ENCODE results near the gene SENP8.

The SENP8 gene

DNA sequence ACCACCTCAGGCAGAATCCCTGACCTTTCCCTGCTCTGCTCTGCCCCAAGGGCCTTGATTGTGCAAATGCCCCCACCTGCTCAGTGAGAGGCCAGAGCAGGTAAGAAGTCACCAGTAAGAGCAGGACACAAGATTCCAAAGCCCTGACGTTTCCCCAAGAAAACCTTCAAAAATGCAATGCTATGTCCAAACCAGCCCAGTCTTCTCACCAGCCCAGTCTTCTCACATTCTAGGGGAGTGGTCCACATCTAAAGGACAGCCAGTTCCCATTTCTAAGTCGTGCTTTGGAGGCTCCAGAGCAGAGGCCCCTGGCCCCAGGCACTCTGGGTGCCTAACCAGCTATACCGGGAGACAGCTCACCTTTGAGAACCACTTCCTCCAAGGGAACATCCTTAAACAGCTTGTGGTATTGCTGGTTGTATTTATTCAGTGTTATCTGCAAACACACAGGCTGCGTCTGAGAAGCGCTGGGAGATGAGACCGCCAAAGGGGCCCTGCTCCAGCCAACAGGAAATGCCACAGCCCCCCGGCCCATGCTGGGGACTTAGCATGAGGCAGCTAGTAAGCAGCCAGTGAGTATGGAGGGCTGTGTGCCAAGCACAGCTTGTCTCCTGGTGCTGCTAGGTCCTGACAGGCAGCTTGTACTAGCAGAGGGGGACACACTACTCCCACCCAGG, 50.1 kb downstream of the SENP8 start:
- H2AFZ ChIP-seq (ENCODE audit: low read depth) = no peak overlapping the region
- H3K4me2 ChIP-seq = no peak overlapping the region
- no peaks in the 10 kb centered on the region for H3K36me3 ChIP-seq (ENCODE audit: insufficient read depth)
- TF ChIP-seq, protein P1, sequence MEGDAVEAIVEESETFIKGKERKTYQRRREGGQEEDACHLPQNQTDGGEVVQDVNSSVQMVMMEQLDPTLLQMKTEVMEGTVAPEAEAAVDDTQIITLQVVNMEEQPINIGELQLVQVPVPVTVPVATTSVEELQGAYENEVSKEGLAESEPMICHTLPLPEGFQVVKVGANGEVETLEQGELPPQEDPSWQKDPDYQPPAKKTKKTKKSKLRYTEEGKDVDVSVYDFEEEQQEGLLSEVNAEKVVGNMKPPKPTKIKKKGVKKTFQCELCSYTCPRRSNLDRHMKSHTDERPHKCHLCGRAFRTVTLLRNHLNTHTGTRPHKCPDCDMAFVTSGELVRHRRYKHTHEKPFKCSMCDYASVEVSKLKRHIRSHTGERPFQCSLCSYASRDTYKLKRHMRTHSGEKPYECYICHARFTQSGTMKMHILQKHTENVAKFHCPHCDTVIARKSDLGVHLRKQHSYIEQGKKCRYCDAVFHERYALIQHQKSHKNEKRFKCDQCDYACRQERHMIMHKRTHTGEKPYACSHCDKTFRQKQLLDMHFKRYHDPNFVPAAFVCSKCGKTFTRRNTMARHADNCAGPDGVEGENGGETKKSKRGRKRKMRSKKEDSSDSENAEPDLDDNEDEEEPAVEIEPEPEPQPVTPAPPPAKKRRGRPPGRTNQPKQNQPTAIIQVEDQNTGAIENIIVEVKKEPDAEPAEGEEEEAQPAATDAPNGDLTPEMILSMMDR (conservative IDR thresholded peaks at IDR 0.05; ENCODE audit: low read depth, low read length) = no peak
- H3K27ac ChIP-seq = no peak overlapping the region
- H3K27me3 ChIP-seq (ENCODE audit: insufficient read depth, low read depth) = no peaks in the 10 kb centered on the region
- no peak overlapping the region for H3K4me3 ChIP-seq (IDR thresholded peaks at IDR 0.05; ENCODE audit: insufficient read depth, low read depth, low read length)
- H3K9ac ChIP-seq = no peak overlapping the region
- no peaks in the 10 kb centered on the region for H3K4me1 ChIP-seq (ENCODE audit: low read depth, poor library complexity, severe bottlenecking)
- no peaks in the 10 kb centered on the region for H4K20me1 ChIP-seq (ENCODE audit: insufficient read depth)
- no peaks in the 10 kb centered on the region for H3K79me2 ChIP-seq (ENCODE audit: insufficient read depth, low read depth)

- Histone ChIP-seq H4K20me1 (ENCODE audit: insufficient read depth) (no peaks in the 10 kb centered on the region), H3K36me3 (ENCODE audit: insufficient read depth) (no peaks in the 10 kb centered on the region), H3K79me2 (ENCODE audit: insufficient read depth, low read depth) (no peaks in the 10 kb centered on the region), H3K4me2 (no peak overlapping the region), H3K27me3 (ENCODE audit: insufficient read depth, low read depth) (no peaks in the 10 kb centered on the region), H3K4me3 (IDR thresholded peaks at IDR 0.05; ENCODE audit: insufficient read depth, low read depth, low read length) (no peak overlapping the region), H3K4me1 (ENCODE audit: low read depth, poor library complexity, severe bottlenecking) (no peaks in the 10 kb centered on the region), H2AFZ (ENCODE audit: low read depth) (no peak overlapping the region), H3K9ac (no peak overlapping the region), H3K27ac (no peak overlapping the region)
- TF ChIP-seq, protein P1 (conservative IDR thresholded peaks at IDR 0.05; ENCODE audit: low read depth, low read length) = no peak
These were observed 50.6 kb downstream of the SENP8 start for GRCh38 chr15:72168808-72169190.

GRCh38 chr15:72169236-72169920, 51.2 kb downstream of the SENP8 start:
- Histone ChIP-seq H3K79me2 (ENCODE audit: insufficient read depth, low read depth) (no peaks in the 10 kb centered on the region), H4K20me1 (ENCODE audit: insufficient read depth) (no peaks in the 10 kb centered on the region), H3K9ac (no peak overlapping the region), H3K36me3 (ENCODE audit: insufficient read depth) (no peaks in the 10 kb centered on the region), H3K4me2 (no peak overlapping the region), H3K4me1 (ENCODE audit: low read depth, poor library complexity, severe bottlenecking) (no peaks in the 10 kb centered on the region), H3K4me3 (IDR thresholded peaks at IDR 0.05; ENCODE audit: insufficient read depth, low read depth, low read length) (no peak overlapping the region), H2AFZ (ENCODE audit: low read depth) (no peak overlapping the region), H3K27me3 (ENCODE audit: insufficient read depth, low read depth) (no peaks in the 10 kb centered on the region), H3K27ac (no peak overlapping the region)
- TF ChIP-seq, protein P1 (conservative IDR thresholded peaks at IDR 0.05; ENCODE audit: low read depth, low read length) = no peak

- TF ChIP-seq, protein P1 (conservative IDR thresholded peaks at IDR 0.05; ENCODE audit: low read depth, low read length) = no peak
- H3K4me1 ChIP-seq (ENCODE audit: low read depth, poor library complexity, severe bottlenecking) = no peaks in the 10 kb centered on the region
- H2AFZ ChIP-seq (ENCODE audit: low read depth) = no peak overlapping the region
- no peaks in the 10 kb centered on the region for H3K36me3 ChIP-seq (ENCODE audit: insufficient read depth)
- H3K4me2 ChIP-seq = no peak overlapping the region
- H3K4me3 ChIP-seq (IDR thresholded peaks at IDR 0.05; ENCODE audit: insufficient read depth, low read depth, low read length) = no peak overlapping the region
- no peaks in the 10 kb centered on the region for H3K79me2 ChIP-seq (ENCODE audit: insufficient read depth, low read depth)
- H3K27me3 ChIP-seq (ENCODE audit: insufficient read depth, low read depth) = no peaks in the 10 kb centered on the region
- H3K27ac ChIP-seq = no peak overlapping the region
- H4K20me1 ChIP-seq (ENCODE audit: insufficient read depth) = no peaks in the 10 kb centered on the region
- no peak overlapping the region for H3K9ac ChIP-seq
These were observed 51.9 kb downstream of the SENP8 start for GRCh38 chr15:72169921-72170611.
